ENCODE results near the gene SEC11A.

SEC11A gene

GRCh38 chr15:84699538-84700191 lies 16.3 kb downstream of the SEC11A start:
- DNase-seq, result no peak
- no peak overlapping the region for H2AFZ ChIP-seq (ENCODE audit: low read length)
- no peak for TF ChIP-seq EZH2 (optimal IDR thresholded peaks at IDR 0.05; ENCODE audit: low read depth, low read length)
- no peak for TF ChIP-seq EZH2phosphoT487 (IDR thresholded peaks at IDR 0.05; ENCODE audit: low read length)
- no peak for TF ChIP-seq CTCF (IDR thresholded peaks at IDR 0.05; ENCODE audit: low read length)
- H3K4me3 ChIP-seq (ENCODE audit: low read length), result no peak overlapping the region
- H3K27me3 ChIP-seq (replicated peaks; ENCODE audit: insufficient read depth, low read length), result no peaks in the 10 kb centered on the region
- no peak overlapping the region for H3K27ac ChIP-seq (ENCODE audit: low read length)
- peaks cover 97% of the 10 kb centered on the region for H3K79me2 ChIP-seq (ENCODE audit: low read length)
- no peak overlapping the region for H3K4me2 ChIP-seq (ENCODE audit: low read depth, low read length)
- H3K4me1 ChIP-seq (ENCODE audit: low read length), result no peaks in the 10 kb centered on the region
- peaks cover 18% of the 10 kb centered on the region for H4K20me1 ChIP-seq (ENCODE audit: insufficient read depth, low read length)
- no peaks in the 10 kb centered on the region for H3K9me3 ChIP-seq (replicated peaks; ENCODE audit: insufficient read depth, low read length)
- no peak overlapping the region for H3K9ac ChIP-seq (ENCODE audit: low read length)
- H3K36me3 ChIP-seq (replicated peaks; ENCODE audit: insufficient read depth, low read length), result no peaks in the 10 kb centered on the region
- no peaks in the 10 kb centered on the region for H3K9me2 ChIP-seq (replicated peaks; ENCODE audit: insufficient read depth, low read length)
- 0 out of 2 replicates have a peak, but pooled peaks cover 6% of the 10 kb centered on the region for H3F3A ChIP-seq (ENCODE audit: insufficient read depth, low read length)

- Histone ChIP-seq H3K79me2 (ENCODE audit: low read length) (peaks cover 97% of the 10 kb centered on the region), H3K9me3 (replicated peaks; ENCODE audit: insufficient read depth, low read length) (no peaks in the 10 kb centered on the region), H3K4me3 (ENCODE audit: low read length) (no peak overlapping the region), H4K20me1 (ENCODE audit: insufficient read depth, low read length) (peaks cover 18% of the 10 kb centered on the region), H3K36me3 (replicated peaks; ENCODE audit: insufficient read depth, low read length) (no peaks in the 10 kb centered on the region), H3F3A (ENCODE audit: insufficient read depth, low read length) (0 out of 2 replicates have a peak, but pooled peaks cover 6% of the 10 kb centered on the region), H3K4me2 (ENCODE audit: low read depth, low read length) (no peak overlapping the region), H3K27ac (ENCODE audit: low read length) (no peak overlapping the region), H3K27me3 (replicated peaks; ENCODE audit: insufficient read depth, low read length) (no peaks in the 10 kb centered on the region), H3K9me2 (replicated peaks; ENCODE audit: insufficient read depth, low read length) (no peaks in the 10 kb centered on the region), H3K9ac (ENCODE audit: low read length) (no peak overlapping the region), H3K4me1 (ENCODE audit: low read length) (no peaks in the 10 kb centered on the region), H2AFZ (ENCODE audit: low read length) (no peak overlapping the region)
- no peak for DNase-seq
- TF ChIP-seq EZH2 (optimal IDR thresholded peaks at IDR 0.05; ENCODE audit: low read depth, low read length), result no peak
- TF ChIP-seq CTCF (IDR thresholded peaks at IDR 0.05; ENCODE audit: low read length), result no peak
- TF ChIP-seq EZH2phosphoT487 (IDR thresholded peaks at IDR 0.05; ENCODE audit: low read length), result no peak
These were observed 18.5 kb downstream of the SEC11A start for GRCh38 chr15:84697236-84697990.

- Histone ChIP-seq H3K4me2 (ENCODE audit: low read depth, low read length) (no peak overlapping the region), H4K20me1 (ENCODE audit: insufficient read depth, low read length) (peaks cover 18% of the 10 kb centered on the region), H3K9me2 (replicated peaks; ENCODE audit: insufficient read depth, low read length) (no peaks in the 10 kb centered on the region), H3K27me3 (replicated peaks; ENCODE audit: insufficient read depth, low read length) (no peaks in the 10 kb centered on the region), H3K4me3 (ENCODE audit: low read length) (no peak overlapping the region), H3K9ac (ENCODE audit: low read length) (no peak overlapping the region), H3K79me2 (ENCODE audit: low read length) (peaks cover 97% of the 10 kb centered on the region), H3F3A (ENCODE audit: insufficient read depth, low read length) (0 out of 2 replicates have a peak, but pooled peaks cover 6% of the 10 kb centered on the region), H3K9me3 (replicated peaks; ENCODE audit: insufficient read depth, low read length) (no peaks in the 10 kb centered on the region), H3K4me1 (ENCODE audit: low read length) (no peaks in the 10 kb centered on the region), H2AFZ (ENCODE audit: low read length) (no peak overlapping the region), H3K36me3 (replicated peaks; ENCODE audit: insufficient read depth, low read length) (no peaks in the 10 kb centered on the region), H3K27ac (ENCODE audit: low read length) (no peak overlapping the region)
- TF ChIP-seq EZH2 (optimal IDR thresholded peaks at IDR 0.05; ENCODE audit: low read depth, low read length) (no peak), CTCF (IDR thresholded peaks at IDR 0.05; ENCODE audit: low read length) (no peak)
- DNase-seq, result no peak
These were observed 19.2 kb downstream of the SEC11A start for GRCh38 chr15:84696757-84697156.

All from MM.1S (cell line).